ENCODE measurements around the gene LRMDA.

The LRMDA gene

GRCh38 chr10:75982611-75983369 lies 551.4 kb downstream of the LRMDA start:
- no peak for DNase-seq (ENCODE audit: low read depth in 2 of 2)

GRCh38 chr10:75984067-75984466 lies 552.6 kb downstream of the LRMDA start:
- DNase-seq (ENCODE audit: low read depth in 2 of 2) = no peak

- no peak for DNase-seq (ENCODE audit: low read depth in 2 of 2)
Observed at GRCh38 chr10:75987616-75988015, 556.2 kb downstream of the LRMDA start.

GRCh38 chr10:75994357-75995040 lies 563.1 kb downstream of the LRMDA start:
- no peak for DNase-seq (ENCODE audit: low read depth in 2 of 2)

GRCh38 chr10:75995041-75995430 lies 563.6 kb downstream of the LRMDA start:
- DNase-seq (ENCODE audit: low read depth in 2 of 2) = no peak

- no peak for DNase-seq (ENCODE audit: low read depth in 2 of 2)
Observed at GRCh38 chr10:75995720-75996119, 564.3 kb downstream of the LRMDA start.

GRCh38 chr10:75999001-75999400 lies 567.6 kb downstream of the LRMDA start:
- DNase-seq (ENCODE audit: low read depth in 2 of 2) = no peak

GRCh38 chr10:75999515-76000209 lies 568.2 kb downstream of the LRMDA start:
- DNase-seq (ENCODE audit: low read depth in 2 of 2) = no peak

GRCh38 chr10:76000550-76000949 lies 569.1 kb downstream of the LRMDA start:
- DNase-seq (ENCODE audit: low read depth in 2 of 2) = no peak

GRCh38 chr10:76001019-76001418 lies 569.6 kb downstream of the LRMDA start:
- DNase-seq (ENCODE audit: low read depth in 2 of 2) = no peak

GRCh38 chr10:76001461-76001860 lies 570.0 kb downstream of the LRMDA start:
- DNase-seq (ENCODE audit: low read depth in 2 of 2) = no peak

GRCh38 chr10:76002262-76002854 lies 570.9 kb downstream of the LRMDA start:
- no peak for DNase-seq (ENCODE audit: low read depth in 2 of 2)

GRCh38 chr10:76007667-76008181 lies 576.3 kb downstream of the LRMDA start:
- DNase-seq (ENCODE audit: low read depth in 2 of 2) = no peak

GRCh38 chr10:76009531-76009930 lies 578.1 kb downstream of the LRMDA start:
- no peak for DNase-seq (ENCODE audit: low read depth in 2 of 2)

GRCh38 chr10:76010703-76011102 lies 579.3 kb downstream of the LRMDA start:
- no peak for DNase-seq (ENCODE audit: low read depth in 2 of 2)

GRCh38 chr10:76012716-76013327 lies 581.4 kb downstream of the LRMDA start:
- DNase-seq (ENCODE audit: low read depth in 2 of 2) = no peak

- DNase-seq (ENCODE audit: low read depth in 2 of 2) = no peak
Observed at GRCh38 chr10:76015245-76015644, 583.8 kb downstream of the LRMDA start.

- DNase-seq (ENCODE audit: low read depth in 2 of 2) = no peak
Observed at GRCh38 chr10:76017026-76017732, 585.8 kb downstream of the LRMDA start.

- DNase-seq (ENCODE audit: low read depth in 2 of 2) = no peak
Observed at GRCh38 chr10:76017733-76018433, 586.5 kb downstream of the LRMDA start.

GRCh38 chr10:76020630-76021029 lies 589.2 kb downstream of the LRMDA start:
- DNase-seq (ENCODE audit: low read depth in 2 of 2) = no peak

Measured in stimulated activated CD8-positive, alpha-beta memory T cell treated with anti-CD3 and anti-CD28 coated beads, Interleukin-15, amount 100 ng/mL, for 48 hours (primary cell).